T-helper 2 cell (primary cell): ENCODE data around the gene P2RX3.
"Not testable (repeated sequence)": the region's sequence is repeated elsewhere in the genome, so short reads cannot be mapped to it uniquely, and the experiment has no call there.

Experiments
- DNase-seq, 5 experiments: peaks; one replicate each; pipeline versions ENCODE4 v3.0.0 to v3.0.0-alpha.2; 2012 to 2022

P2RX3 gene

DNA sequence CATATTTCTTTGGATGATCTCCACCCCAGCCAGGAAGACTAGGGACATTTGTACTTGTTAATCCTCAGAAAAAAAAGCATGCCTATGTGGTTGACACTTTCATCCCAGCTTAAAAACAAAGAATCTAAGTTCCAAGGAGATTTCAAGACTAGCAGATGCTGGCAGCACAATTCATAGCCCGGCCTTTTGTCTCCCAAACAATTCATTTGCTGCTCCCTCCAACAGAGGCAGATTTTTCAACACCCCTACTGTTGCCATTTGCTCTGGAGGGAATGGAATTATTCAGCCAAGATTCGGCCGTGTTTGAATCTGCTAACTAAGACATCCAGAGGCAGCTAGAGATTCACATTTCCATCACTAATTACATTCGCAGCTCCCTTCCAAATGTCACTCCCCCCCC lies 15.3 kb downstream of the P2RX3 start:
- no peak for DNase-seq

DNA sequence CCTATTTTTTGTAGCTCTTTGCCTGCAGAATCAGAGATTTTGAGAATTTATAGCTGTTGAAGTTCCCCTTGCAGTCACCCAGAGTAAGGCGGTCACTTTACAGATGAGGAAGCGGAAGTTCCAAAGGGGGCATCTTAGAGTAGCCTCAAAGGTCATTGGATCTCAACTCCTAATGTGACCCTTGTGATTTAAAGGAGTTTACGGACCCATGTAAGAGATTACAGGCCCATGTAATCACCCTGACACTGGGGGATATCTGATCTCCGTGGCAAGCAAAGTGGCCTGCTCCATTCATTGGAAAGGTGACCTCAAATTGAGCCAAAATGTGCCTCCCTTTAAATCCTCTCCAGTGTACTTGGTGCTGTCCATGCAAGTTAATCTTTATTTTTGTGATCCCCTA lies 15.7 kb downstream of the P2RX3 start:
- DNase-seq = no peak

DNA sequence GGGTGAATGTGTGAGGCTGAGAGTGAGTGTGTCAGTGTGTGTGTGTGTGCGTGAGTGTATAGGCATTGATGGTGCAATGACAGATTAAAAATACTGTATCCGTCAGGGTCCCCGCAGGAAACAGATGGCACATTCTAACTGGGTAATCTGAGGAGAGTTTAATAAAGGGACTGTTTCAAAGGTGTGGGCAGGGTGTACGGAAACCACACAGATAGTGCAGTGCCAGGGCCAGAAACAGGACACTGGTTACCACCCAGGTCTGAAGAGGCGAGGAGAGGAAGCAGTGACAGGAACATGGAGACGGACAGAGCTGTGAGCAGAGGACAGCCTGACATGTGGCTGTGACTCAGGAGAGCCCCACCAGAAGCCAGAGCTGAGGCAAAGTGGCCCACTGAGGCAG lies 16.5 kb downstream of the P2RX3 start:
- no peak for DNase-seq

DNA sequence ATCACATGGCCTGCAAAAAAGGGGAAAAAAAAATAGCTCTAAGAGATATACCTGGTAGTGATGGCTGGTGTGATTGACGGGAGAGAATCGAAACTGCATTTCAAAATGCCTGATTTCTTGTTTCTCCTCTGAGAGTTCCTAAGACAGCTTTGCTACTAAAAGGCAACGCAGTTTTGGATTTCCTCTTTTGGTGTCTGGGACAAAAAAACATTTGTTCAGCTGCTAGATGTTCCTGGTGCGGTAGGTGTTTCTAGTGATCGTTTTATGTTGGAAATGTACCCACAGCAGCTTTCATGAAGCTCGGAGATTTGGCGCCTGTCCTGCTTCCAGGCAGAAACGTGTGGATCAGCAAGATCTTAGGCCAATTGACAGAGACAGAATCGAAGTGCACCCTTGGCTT lies 18.1 kb downstream of the P2RX3 start:
- no peak for DNase-seq

DNA sequence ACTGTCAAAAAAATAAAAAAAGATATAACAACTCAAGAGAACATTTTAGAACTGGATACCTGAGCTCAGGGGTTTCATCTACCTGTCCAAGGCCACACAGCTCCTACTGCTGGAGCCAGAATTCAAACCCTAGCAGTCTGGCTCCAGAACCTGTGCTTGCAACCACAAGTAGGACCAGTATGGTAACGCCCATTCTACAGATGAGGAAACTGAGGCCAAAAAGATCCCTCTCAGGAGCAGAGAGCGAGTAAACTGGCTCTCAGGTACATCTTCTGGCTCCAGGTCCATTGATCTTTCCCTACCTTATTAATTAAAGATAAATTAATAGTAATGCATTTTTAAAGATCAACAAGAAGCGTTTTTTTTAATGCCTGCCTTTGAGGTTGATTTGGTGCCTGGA lies 19.2 kb downstream of the P2RX3 start:
- no peak for DNase-seq

DNA sequence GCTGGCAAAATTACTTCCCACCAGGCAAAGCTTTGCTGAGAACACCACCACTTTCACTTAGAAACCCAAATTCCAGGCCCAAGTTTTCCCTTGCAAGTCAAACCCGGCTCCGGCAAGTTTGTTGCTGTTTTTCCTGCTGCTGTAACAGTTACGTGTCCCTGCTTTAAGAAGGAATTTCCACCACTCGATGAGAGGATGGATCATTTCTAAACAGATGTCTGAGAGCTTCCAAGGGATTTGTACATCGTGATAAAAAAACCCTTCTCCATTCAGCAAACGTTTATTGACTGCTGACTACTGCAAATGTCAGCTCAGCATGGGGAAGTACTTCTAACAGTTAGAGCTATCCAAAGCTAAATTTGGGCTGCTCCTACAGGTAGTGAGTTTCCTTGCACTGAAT lies 19.7 kb downstream of the P2RX3 start:
- no peak for DNase-seq

DNA sequence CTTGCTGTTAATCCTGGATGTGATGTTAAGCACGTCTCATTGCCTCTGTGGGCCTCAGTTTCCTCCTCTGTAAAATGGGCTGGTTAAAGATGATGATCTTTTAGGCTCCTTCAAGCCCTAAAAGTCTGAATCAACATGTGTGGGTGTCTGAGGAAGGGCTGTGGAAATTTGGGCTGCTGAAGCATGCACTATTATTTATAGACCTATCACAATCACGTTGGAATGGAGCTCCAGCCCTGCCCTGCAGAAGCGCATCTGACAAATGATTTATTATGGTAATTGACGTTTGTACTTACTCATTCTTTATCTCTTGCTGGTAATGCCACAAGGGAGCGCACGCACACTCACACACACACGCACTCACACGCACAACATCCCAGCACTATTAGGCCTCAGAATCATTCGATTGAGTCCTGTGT lies 20.4 kb downstream of the P2RX3 start:
- no peak for DNase-seq

DNA sequence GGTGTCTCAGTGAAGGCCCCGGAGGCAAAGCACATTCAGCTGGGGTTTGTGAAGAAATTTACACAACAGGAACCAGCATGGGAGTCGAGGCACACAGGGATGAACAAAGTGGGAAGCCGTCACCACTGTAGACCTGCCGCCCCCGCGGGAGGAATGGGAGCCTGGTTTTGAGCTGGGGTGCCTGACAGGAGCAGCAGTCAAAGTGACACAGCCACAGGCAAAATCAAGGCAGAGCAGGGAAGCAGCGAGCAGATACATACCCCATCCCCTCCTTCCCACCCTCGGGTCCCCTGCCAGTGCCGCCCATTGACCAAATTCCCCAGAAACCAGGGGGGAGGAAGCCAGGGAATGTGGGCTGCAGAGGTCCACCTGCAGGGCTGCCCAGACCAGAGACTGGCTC lies 20.8 kb downstream of the P2RX3 start:
- no peak for DNase-seq

DNA sequence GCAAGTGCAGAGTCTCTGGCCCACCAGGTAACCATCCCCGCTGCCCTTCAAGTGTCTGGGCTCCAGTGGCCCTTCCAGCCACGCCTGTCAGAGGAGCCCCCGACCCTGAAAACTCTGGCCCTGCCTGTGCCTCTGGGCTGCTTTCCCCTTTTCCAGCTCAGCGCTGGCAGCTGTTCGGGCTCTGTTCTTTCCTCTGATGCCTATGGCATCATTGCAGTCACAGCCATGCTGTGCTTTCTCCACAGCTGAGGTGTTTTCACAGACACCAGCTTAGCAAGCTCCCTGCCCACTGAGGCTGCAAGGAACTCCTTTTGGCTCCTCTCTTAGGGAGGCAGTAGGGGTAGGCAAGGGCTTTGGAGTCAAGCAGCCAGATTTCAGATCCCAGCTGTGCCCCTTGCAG lies 21.2 kb downstream of the P2RX3 start:
- no peak for DNase-seq

DNA sequence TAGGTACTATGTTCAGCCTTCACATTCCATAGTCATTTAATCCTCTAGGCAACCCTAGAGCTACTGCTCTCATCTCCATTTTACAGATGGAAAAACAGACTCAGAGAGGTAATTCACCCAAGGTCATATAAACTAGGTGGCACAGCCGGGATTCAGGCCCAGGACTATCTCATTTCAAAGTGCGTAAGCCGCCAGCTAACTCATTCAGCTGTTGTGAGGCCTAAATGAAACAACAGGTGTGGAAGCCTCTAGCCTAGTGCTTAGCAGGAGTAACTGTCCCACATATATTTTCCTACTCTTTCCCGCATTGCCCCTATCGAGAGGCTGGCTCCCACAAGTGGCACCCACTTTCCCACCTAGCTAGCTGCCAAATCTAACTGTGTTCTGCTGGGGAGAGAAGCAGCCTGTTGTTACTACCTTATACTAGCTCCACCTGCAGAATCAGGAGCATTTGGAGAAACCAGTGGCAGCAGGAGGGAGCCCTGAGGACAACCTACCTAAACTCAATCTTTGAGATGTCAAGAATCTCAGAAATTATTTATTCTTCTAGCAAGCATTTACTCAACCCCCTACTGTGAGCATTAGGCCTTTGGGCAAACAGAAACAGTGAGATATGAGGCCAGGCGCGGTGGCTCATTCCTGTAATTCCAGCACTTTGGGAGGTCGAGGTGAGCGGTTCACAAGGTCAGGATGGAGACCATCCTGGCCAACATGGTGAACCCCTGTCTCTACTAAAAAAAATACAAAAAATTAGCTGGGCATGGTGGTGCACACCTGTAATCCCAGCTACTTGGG lies 21.9 kb downstream of the P2RX3 start:
- DNase-seq = no peak

DNA sequence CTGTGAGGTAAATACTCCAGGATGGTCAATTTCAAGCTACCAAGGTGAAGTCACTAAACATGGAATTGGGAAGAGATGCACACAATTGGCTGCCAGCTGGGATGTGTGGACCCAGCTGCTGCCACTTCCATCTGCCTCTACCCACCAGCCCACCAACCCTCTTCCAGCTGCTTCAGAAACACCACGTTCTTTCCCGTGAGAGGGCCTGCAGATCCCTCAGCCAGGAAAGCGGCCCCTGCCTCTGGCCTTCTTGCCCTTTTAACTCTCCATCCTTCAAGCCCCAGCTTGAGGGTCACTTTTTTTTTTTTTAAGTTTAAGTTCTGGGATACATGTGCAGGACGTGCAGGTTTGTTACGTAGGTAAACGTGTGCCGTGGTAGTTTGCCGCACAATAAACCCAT lies 22.8 kb downstream of the P2RX3 start:
- DNase-seq = no peak

DNA sequence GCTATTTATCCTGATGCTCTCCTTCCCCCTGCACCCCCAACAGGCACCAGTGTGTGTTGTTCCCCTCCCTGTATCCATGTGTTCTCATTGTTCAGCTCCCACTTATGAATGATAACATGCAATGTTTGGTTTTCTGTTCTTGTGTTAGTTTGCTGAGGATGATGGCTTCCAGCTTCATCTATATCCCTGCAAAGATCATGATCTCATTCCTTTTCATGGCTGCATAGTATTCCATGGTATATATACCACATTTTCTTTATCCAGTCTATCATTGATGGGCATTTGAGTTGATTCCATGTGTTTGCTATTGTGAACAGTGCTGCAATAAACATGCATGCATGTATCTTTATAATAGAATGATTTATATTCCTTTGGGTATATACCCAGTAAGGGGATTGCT lies 23.3 kb downstream of the P2RX3 start:
- DNase-seq = not testable (repeated sequence)

DNA sequence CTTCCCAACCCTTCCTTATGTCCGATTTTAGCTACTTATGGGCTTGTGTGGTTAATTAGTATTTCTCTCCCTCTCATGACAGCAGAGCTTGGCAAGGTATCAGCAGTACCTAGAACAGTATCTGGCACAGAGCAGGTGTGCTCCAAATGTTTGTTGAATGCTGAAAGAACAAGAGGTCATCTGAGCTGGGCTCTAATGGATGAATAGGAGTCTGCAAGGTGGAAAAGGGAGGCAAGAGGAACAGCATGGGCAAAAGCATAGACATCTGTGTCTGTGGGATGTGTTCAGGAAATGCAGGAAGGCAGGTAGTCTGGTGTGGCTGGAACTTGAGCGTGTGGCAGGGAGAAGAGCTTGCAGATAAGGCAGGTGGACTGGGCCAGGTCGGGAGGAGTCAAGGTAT lies 23.8 kb downstream of the P2RX3 start:
- no peak for DNase-seq

DNA sequence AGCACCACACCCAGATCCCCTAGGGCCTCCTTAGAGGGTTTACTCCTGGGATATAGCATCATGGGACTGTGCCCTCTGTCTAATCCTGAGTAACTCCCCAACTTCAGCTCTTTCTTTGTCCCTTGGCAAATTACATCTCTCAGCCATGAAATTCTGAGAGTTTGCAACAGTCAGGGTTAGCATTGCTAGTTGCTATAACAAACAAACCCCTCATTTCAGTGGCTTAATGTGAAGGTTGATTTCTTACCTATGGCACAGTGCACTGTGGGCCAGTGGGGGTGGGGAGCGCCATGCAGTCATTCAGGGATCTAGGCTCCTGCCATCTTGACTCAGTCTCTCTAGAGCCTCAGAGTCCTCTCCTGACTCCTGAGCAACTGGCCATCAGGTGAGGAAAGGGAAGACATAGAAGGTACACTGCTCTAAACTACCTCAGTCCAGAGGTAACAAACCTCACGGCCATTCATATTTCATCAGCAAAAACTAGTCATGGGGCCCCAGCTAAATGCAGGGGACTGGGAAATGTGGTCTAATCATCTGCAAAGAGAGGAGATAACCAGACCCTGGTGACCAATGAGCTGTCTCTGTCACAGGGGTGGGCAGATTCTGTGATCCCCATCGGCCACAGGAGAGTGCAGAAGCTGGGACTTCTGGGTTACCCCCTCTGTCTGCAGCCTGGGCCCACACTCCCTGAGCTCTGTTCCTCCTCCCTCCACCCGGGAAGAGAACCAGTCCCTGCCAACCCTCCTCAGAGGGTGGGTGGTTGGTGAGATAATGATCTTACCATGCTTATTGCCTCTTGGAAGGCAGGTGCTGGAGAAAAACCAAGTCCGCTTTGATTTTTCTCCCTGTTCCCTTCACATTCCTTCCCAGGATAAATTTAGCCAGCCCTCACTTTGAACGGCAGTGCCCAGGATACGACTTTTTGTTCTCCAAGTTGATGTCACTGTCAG lies 25.3 kb downstream of the P2RX3 start:
- no peak for DNase-seq

DNA sequence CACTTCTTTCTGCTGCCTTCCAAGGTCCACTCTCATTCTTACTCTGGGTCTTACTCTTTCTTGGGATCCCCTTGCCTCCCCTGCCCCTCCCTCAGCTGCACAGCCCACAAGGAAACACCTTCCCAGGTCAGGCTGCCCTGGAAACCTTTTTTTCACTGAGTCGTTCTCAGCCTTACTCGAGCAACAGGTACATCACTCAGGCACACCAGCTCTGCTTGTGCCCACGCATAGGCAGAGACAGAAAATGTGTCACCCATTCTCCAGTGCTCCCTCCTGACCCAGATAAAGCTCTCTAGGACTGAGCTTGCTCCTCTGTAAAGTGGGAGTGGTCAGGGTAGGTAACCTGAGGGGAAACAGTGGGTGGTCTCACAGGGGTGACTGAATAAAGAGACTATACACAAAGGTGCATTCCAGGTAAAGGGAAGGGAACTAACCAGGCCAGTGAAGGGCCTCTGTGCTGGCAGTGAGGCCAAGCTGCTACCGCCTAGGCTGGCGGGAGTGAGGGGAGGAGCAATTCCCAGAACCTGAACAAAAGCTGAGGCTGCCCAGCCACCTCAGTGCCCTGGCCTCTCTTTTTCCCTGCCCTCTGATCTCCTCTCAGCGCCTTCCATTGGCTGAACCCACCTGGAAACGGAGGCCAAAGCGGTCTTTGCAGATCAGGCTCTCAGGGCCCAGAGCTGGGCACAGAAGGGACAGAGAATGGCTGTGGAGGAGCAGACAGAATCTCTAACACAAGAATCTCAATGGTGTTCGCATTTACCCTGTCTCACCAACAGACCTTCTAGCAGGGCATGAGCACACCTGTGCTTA lies 26.9 kb downstream of the P2RX3 start:
- DNase-seq = no peak

DNA sequence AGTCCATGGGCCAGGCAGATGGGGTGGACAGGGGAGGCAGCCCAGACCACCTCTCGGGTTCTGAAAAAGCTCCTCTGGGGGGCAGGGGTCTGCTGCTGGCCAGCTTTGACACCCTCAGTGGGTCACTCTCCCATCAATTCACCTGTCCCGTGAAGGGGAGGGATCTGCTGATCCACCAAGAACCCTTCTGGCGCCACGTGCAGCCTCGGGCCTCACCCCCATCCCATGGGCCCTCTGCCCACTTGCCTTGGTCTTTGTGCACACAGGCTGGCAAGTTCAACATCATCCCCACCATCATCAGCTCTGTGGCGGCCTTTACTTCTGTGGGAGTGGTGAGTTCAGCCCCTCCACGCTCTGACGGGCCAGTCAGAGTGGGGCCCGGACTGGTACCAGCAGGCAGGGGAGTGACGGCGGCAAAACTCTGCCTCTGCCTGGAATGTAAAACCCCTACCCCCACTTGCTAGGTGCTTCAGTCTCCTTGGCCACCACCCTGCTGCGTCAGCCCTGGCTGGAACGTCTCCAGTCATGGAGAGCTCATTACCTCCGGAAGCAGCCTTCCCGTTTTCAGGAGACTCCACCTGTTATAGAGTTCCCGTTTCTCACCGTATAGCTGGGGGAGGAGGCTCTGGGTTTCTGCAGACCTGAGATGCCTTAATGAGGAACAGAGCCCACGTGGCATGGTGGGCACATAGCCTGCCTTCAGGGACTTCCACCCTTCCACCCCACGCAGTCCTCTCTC lies 30.1 kb downstream of the P2RX3 start:
- no peak for DNase-seq

DNA sequence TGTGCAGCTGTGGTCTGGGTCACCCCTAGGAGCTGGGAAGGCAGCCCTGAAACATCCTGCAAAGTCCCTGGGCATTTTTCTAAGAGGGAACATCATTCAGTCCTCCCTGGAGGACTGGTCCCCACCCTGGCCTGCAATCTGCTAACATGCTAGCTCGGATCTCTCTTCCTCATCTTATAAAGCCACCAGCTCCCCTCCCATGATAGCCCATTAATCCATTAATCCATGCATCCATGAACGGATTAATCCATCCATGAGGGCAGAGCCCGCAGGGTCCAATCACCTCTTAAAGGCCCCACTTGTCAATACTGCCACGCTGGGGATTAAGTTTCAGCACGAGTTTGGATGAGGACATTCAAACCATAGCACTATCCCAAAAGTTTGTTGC lies 30.7 kb downstream of the P2RX3 start:
- no peak for DNase-seq

DNA sequence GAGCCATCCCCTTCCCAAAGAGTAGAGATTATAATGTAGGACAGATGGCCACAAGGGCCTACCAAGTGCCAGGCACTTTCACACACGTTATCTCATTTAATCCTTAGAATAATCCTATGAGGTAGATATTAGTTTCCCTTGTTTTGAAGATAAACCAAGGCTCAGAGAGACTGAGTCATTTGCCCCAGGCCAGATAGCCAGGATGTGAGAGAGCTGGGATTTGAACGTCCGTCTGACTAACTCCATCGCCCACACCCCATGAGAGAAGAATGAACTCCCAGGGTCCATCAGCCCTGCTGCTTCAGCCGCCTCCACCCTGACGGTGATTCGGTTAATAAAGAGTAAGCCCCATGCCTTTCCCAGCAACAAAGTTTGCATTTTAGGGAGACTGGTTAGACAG lies 32.1 kb downstream of the P2RX3 start:
- no peak for DNase-seq

DNA sequence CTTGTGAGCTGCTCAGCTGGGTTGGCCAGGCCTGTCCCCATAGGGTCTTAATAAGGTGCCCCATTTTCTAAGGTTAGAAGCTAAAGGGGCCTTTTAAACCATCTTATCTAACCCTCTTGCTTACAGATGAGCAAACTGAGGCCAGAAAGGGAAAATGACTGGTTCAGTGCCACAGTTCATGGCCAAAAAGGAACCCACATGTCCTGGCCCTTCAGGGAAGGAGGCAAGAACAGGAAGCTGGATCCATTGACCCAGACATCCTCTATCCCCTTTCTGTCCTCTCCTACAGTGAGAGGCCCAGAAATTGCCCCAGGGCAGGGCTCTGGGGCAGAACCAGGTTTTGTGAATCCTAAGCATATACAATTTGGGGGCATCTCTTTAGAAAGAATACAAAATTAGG lies 32.8 kb downstream of the P2RX3 start:
- no peak for DNase-seq

DNA sequence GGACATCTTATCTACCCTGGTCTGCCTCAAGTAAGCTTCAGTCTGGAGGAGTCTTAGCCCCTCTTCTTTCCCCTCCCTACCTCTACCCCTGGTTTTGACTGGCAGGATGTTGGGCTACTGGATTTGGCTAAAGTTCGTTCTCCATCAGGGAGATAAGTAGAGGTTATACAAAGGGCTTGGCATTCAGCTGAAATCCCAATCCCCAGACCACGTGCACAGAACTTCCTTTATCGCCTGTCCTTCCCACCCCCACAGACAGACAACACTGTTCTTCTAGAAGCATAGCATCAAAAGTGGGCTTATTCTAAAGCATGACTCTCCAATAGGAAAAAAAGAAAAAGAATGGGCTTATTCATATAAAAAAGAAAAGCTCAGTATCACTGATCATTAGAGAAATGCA lies 35.0 kb downstream of the P2RX3 start:
- no peak for DNase-seq

DNA sequence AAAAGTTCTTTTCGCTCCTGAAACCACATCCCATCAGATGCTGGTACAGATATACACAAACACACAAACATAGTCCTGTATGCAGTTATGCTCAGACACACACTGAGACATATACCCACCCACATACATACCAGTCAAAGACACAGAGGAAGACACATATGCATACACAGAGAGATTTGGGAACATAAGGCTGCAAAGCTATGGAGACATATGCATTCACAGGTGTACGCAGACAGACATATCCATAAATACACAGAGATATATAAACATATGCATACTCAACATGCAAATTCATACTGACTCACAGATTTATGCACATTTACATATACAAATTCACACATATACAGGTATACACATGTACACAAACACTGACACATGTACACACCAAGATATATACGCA lies 36.8 kb downstream of the P2RX3 start:
- DNase-seq = no peak

DNA sequence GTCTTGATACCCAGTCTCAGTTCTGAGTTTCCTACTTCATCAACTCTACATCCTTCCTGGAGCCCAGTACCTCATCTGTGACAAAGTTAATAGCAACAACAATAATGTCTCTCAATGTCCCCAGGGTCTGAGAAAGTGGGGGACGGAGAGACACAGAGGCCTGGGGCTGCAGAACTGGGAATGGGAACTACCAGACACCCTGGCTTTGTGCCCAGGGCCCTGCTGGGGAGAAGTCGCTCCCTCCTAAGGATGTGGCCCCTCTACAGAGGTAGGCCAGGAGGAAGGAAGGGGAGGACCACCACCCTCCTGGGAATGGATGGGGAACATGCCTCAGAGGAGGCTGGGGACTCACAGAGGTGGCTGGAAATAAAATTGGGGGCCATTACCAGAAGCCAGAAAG lies 37.3 kb downstream of the P2RX3 start:
- DNase-seq = no peak
